Anterior cingulate cortex (tissue), 58 donors: ENCODE results near the gene THSD7A.

Source experiments
- DNase-seq, 58 donors: peaks; one replicate each; lab custom pipeline; 2025; lab: John Stamatoyannopoulos, UW

THSD7A gene

DNA sequence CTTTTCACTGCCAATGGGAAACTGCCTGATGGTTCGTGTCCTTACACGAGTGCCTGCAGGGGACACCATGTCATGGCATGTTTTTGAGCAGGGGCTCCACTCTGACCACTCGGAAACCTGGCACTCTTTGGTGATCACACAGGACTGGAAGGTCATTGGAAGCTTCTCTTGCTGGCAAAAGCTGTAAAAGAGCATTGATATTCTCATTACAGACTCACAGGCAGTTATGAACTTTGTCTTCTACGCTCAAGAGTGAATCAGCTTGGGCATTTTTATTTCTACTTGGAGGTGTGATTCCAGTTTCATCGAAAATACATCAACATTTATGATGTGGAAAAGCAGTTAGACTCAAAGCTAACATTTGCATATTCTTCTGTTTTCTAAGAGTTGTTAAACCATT lies 238.7 kb downstream of the THSD7A start:
- no peak for DNase-seq

DNA sequence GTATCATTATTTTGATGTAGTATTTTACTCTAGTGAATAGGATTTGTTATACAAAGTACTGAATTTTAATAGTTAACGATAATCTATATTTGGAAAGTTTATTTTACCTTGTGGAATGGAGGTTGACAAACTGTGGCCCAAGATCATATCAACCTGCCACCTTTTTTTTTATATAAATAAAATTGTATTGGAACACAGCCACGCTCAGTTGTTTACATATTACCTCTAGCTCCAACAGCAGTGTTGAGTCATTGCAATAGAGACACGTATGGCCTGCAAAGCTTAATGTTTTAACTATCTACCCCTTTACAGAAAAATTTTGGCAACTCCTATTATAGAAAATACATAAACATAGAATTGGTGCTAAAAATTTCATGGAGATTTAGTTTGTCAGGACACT lies 239.3 kb downstream of the THSD7A start:
- DNase-seq = no peak

DNA sequence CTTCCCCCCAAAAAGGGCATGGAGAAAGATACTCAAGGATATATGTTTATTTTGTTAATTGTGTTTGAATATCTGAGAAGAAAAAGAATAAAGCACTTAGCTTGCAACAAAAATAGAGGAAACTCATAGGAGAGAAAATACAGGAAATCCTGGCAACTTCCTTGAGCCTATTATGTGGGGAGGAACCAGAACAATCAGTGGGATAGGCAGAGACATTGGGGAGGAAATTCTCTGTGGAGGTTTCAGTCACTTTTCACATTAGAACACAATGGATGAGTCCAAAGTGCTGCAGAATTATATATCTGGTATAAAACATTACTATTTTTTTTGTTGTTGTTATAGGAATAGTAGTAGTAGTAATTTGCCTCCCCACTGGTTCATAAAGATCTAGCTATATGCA lies 240.1 kb downstream of the THSD7A start:
- no peak for DNase-seq

DNA sequence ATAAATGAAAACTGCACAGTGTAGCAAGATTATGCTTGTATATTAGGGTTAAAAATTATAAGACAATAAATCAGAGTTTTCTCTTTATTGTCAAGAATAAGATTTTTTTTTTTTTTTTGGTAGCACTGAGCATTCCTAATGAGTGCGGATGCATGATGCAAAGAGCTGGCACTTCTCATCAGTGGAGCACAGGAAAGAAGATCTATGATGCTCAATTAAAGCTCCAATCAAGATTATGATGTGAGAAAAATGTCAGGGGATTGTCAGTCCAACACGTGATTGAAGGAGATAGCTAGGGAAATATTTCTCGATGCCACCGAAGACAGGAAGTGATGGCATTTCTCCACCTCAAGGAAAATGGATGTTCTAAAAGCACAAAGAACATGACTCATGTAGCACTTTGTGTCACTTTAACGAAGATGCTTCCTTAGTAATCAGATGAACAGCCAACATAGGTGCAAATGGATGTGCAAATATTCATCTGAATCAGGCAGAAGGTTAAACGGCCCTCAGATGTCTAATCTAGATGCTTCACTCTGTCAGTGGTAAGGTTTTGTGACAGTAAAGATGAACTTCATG lies 240.9 kb downstream of the THSD7A start:
- no peak for DNase-seq

DNA sequence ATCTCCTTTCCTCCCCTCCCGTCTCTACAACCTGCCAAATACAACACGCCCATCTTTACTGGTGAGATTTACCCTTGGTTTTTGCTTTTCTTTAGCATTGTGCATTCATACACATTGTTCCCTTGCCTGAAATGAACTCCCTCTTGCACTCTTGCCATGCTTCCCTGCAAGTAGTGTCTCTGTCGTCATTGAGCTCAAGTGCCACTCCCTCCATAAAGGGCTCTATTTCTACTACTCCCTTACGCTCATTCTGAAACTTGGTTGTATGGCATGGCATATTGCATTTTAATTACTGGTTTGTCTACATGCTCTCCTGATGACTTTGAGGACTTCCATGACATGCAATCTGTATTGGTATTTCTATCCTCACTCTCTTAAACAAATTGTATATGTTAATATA lies 242.7 kb downstream of the THSD7A start:
- no peak for DNase-seq

DNA sequence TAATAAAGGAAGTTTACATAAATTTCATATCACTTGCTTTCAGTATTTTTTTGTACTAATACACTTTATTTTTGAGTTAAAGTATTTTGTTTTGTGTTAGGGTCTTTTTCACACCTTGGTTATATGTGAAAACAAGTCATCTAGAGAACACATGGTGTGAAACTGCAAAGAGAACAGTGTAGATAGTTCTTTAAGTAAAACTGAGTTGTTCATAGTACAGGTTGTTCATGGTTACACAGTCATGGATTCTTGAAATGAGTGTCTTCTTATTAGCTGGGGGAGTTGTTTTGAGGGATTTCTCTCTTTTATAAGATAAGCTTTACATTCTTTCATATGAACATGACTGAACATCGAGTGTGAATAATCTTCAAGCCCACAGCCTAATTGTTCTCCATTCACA lies 244.2 kb downstream of the THSD7A start:
- no peak for DNase-seq

DNA sequence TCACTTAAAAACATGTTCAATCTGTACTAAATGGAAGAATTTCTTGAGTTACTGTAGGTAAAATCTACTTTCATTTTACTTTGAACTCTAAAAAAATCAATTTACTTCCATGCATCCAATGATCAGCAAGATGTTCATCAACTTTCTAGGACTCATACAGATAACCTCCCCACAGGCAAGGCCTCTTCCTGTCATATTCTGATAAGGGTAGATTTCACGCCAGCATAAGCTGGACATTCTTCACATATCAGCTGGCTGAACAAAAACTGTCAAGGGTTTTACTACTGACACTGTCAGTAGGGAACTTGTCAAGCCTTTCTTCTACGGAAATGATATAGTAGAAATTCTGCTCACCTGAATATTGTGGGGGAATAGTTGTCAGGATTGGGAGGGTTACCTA lies 244.9 kb downstream of the THSD7A start:
- DNase-seq = no peak

DNA sequence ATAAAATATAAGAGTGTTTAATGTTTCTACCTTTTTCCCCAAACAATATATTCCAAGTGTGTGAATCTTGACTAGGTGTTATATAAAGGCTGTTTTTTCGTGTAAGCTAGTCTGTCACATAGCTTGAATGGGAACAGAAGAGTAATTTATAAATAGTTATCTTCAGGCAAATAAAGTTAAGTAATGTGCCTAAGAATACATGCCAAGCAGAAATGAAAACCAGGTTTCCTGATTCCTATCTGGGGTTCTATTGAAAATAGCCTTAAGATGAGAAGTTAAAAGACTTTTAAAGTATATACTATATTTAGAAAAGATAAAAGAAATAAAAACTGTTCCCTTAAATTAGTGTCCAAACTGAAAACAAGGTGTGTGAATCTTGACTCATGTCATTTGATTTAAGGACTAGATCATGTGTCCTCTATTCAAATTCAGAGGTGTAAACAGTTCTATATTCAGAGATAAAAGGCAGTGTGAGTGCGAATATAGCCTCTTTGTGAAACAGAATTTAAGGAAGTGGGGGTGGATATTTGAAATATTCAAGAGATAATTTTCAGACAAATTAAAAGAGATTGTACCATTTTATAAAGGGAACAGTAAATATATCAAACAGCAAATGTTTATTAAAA lies 247.5 kb downstream of the THSD7A start:
- no peak for DNase-seq

DNA sequence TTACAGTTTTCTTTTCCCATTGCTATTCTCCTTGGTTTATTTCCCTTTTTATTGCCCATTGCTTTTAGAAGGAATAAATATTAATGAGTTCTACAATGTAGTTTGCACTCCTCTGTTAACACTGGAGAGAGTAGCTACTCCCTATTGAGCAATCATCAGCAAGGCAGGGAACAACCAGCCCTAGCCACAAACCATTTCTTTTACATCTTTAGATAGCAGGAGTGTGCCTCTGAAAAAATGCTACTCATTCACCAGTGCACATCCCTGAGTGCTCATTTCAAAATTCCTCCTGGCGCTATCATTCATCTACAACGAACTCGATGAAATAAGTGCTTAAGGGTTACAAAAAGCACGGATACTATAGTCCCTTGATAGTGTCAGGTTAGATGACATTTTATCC lies 252.9 kb downstream of the THSD7A start:
- no peak for DNase-seq

DNA sequence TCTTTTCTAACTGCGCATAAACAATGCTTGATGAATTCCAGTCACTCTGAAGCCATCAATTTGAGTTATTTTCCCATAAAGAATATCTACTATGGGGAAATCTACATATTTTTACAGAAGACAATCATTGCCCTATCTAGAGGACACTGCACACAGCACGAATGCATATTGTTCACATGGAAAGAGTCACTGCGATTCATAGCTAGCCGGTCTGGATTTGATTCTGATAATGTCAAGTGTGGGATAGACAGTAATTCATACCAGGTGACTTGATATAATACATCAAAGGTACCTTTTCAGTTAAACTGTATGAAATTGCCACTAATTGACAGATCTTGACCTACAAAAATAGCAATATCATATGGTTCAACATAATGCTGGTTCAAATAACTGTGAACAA lies 255.7 kb downstream of the THSD7A start:
- no peak for DNase-seq

DNA sequence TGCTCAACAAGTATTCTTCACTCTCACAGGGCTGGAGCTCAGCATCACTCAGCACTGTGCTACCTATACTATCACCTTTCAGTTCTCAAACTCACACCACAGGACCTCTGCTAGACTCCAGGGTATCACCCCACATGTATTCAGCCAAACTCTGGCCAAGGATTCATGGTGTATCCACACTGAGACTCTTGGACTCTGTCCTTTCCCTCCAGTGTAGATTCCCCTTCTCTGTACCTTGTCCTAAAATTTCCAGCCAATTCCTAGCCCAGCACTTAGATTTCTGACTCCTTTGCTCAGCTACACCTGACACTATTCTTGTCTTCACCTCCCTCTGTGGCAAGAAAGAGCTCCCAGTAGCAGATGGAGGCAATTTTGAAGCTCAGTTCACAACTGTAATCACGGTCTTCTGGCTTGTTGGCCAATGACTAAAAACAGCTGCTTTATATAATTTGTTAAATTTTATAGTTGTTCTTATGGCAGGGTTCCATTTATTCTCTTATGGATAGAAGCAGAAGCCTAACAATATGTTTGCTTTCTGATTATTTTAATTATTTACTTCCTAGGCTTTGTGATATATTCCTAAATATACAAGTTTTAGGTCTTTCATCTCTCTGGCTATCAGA lies 258.8 kb downstream of the THSD7A start:
- no peak for DNase-seq

DNA sequence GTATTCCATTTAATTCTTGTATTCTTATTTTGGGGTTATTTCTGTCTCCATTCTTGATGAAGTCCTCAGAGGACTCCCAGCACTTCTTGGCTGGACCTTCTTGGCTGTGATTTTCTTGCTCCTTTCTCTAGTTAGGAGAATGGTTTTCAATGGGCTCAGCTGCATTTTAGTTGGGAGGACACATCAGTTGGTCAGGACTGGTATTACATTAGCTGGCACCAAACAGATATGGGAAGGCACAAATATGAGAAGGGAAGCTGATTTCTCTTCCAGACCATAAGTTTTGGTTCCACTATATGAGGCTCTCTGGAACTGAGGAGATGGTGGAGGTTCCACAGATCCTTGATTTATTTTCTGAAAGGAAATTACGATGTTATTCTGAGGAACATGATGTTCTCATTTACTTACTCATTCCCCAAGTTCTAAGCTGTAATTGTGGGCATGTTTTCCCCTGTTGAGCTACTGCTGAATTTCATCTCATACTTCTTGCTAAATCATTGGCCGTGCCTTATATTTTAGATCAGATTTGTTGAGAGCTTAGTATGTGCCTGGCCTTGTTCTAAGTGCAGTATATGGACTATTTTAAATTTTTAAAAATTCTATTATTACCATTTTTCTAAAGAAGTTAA lies 261.0 kb downstream of the THSD7A start:
- DNase-seq = no peak

DNA sequence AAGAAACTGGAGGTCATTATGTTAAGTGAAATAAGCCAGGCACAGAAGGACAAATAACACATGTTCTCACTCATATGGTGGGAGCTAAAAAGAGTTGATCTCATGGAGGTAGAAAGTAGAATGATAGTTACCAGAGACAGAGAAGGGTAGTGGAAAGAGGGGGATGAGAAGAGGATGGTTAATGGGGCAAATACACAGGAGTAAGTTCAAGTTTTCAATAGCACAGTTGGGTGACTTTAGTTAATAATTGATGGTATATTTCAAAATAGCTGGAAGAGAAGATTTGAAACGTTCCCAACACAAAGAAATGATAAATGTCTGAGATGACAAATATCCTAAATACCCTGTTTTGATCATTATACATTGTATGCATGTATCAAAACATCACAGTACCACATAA lies 261.8 kb downstream of the THSD7A start:
- no peak for DNase-seq

DNA sequence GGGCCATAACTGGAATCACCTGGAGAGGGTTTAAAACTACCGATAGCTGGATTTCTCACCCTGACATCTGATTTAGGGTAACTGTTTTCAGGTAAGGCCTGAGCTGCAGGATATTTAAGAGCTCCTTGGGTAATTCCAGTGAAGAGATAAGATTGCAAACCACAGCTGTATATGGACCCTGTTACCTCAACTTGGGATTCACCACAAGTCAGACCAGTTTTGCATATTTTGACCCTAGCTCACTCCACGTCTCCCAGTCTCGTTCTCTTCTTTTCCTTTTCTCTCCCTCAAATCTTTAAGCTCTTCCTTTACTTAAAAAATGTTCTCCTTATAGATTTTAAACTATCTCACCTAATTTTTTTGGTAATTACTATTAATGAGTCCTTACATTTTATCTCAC lies 264.4 kb downstream of the THSD7A start:
- no peak for DNase-seq

DNA sequence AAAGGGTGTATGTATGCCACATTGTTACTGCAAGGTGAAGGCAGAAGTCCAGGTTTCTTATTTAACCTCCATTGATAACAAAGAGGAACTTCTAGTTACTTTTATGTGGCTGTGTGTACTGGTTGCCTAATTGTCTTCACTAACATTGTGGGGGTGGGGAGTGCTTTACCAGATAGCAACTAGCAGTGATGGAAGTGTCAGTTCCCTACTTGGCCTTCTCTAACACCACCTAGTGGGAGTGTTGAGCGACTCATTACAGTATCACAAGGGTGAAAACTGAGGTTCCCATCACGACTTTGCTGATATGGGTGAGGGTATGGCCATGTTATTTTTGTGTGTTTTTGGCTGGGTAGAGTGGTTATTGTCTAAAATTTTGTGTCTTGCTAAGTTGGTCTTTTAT lies 274.4 kb downstream of the THSD7A start:
- DNase-seq = no peak

DNA sequence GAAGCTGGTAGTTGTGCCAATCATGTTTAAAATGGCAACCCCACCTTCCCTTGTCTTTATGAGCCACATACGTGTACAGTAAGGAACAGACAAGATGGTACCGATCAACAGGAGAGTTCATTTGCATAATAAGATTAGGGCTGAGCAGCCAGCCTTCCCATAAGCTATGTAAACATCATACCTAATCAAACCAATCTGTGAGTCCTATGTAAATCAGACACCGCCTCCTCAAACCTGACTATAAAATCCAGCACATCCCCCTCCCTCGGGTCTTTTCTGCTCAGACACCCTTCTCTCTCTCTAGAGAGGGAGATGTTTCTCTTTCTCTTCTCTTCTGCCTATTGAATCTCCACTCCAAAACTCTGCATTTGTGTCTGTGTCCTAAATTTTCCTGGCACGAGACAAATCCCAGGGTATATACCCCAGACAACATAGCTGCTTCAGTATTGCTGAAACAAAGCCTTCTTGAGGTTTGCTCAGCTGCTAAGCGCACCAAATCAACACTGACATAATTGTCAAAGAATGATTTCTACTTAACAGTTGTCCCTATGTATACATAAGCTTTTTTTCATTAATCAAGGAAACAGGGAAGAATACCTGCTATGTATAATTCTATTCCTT lies 279.2 kb downstream of the THSD7A start:
- no peak for DNase-seq

DNA sequence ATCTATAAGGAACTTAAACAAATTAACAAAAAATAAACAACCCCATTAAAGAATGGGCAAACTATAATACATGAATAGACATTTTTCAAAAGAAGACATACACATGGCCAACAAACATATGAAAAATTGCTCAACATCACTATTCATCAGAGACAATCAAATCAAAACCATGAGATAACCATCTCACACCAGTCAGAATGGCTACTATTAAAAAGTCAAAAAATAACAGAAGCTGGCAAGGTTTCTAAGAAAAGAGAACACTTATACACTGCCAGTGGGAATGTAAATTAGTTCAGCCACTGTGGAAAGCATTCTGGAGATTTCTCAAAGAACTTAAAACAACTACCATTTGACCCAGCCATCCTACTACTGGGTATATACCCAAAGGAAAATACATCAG lies 280.5 kb downstream of the THSD7A start:
- no peak for DNase-seq

DNA sequence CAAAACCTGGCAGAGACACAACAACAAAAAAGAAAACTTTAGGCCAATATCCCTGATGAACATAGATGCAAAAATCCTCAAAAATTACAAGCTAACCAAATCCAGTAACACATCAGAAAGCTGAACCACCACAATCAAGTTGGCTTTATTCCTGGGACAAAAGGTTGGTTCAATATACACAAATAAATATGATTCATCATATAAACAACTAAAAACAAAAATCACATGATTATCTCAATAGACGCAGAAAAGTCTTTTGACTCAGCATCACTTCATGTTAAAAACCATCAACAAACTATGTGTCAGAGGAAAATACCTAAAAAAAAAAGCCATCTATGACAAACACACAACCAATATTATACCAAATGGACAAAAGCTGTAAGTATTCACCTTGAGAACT lies 283.5 kb downstream of the THSD7A start:
- no peak for DNase-seq

DNA sequence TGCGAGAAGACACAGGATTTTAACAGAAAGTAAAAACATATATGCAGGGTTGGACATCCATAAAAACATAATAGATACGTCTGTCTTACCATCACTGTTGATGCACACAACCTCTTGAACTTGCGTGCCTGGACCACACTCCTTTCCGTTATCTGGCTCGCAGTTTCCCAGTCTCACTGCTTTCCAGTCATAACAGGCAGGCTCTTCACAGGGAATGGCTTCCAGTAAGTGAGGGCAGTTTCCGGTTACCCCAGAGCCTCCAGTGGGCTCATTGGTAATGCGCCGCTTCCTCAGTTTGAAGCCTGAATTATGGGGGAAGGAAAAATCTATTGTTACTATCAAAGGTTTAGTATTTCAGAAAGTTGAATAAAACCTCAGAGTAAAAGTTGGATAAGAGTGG lies 290.7 kb downstream of the THSD7A start:
- DNase-seq = no peak

DNA sequence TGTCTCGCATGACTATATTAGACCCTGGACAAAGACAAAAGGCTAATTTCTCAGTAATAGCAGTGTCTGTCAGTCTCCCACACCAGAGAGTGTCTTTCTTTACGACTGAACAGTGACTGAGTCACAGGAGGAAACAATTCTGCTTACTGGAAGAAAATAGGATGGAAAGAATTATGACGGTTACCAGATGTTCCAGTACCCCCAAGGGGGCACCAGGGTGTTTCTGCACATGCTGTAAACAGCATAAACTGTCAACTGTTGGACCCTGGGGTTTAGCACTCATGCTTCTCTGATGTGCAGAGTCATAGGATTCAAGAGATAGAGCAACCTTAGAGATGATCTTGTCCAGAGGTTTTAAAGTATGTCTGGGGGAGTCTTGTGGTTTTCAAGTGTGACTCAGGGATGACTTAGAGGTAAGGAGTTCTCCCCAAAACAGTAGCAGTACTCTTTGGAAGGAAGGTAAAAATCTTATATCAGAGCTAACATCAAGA lies 291.7 kb downstream of the THSD7A start:
- no peak for DNase-seq

DNA sequence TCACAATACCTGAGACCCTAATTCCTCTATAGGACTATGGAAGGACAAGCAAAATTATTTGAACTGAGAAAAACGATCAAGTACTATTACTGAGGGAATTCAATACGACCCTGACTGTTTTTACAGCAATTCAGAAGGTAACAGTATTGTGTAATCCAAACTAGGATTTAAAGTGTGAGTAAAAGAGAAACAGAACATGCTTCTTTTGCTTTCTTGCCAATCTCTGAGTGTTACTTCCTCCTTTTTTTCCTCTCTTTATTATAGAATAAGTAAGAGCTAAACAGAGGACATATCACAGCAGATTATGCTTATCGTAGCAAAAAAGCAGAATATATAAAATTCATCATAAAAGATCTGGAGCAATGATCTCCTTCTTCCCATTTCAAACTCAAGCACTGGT lies 292.1 kb downstream of the THSD7A start:
- no peak for DNase-seq
